ENCODE measurements around the gene TRAPPC1. TPM values are rescaled to one million over a fixed set of nuclear protein-coding genes. Genes with fewer than 3 reads are reported as not detected.

The TRAPPC1 gene
- total and polyA plus RNA-seq, 2 of the 8 experiments (the other 6 are each of a cell fraction or from before 2014, with no cell fraction given) = 114 to 170 TPM

GRCh38 chr17:7967751-7968150 lies 36.0 kb upstream of the TRAPPC1 start:
- no peak overlapping the region for H4K91ac ChIP-seq (replicated peaks; ENCODE audit: insufficient read length, low read length)
- H4K20me1 ChIP-seq (replicated peaks in 1 of 2; ENCODE audit: control insufficient read depth in 1 of 2, insufficient read depth in 2 of 2, low read length in 2 of 2) = no peaks in the 10 kb centered on the region
- H3K9me3 ChIP-seq (ENCODE audit: insufficient read depth in 2 of 2, low read depth in 1 of 2, low read length in 1 of 2) = no peaks in the 10 kb centered on the region
- no peak overlapping the region for H3K4ac ChIP-seq (replicated peaks; ENCODE audit: insufficient read length, low read depth, low read length)
- no peak overlapping the region for H3K18ac ChIP-seq (ENCODE audit: extremely low read depth, low read length)
- ChIA-PET POLR2A (ENCODE audit: partially characterized antibody) (no interaction called here), CTCF (ENCODE audit: partially characterized antibody) (interaction anchor here (0.7 to 7.1 kb wide), 2 partner anchors 18 to 49 kb away, joined by 3 to 104 read pairs; no protein-coding TSS in a partner anchor)
- WGBS, 2 experiments (ENCODE audit: extremely low coverage in 1 of 2, insufficient coverage in 1 of 2, insufficient read length in 1 of 2, insufficient replicate concordance in 2 of 2, low coverage in 1 of 2, low lambda C conversion rate in 2 of 2, missing lambda C conversion rate in 1 of 2) = 78% methylated on average over 2 of the region's 2 CpGs; no CpG with 5 or more reads in 1 of the 2 experiments
- H2BK120ac ChIP-seq (replicated peaks; ENCODE audit: low read depth, low read length) = no peak overlapping the region
- no peak overlapping the region for H2BK5ac ChIP-seq (ENCODE audit: low read depth, low read length)
- no peak overlapping the region for H3K9ac ChIP-seq (replicated peaks in 1 of 4; ENCODE audit: extremely low read depth in 1 of 4, low read depth in 3 of 4, low read length in 3 of 4)
- DNase-seq (ENCODE audit: low read depth in 1 of 2, low spot score in 2 of 2) = no peak
- no peak overlapping the region for H3K23ac ChIP-seq (ENCODE audit: insufficient read length)
- no peak overlapping the region for H2AFZ ChIP-seq (ENCODE audit: low read length)
- H3K79me2 ChIP-seq (ENCODE audit: control insufficient read depth in 1 of 2, insufficient read depth in 2 of 2, low read length in 2 of 2) = no peaks in the 10 kb centered on the region
- no peak overlapping the region for H3K4me2 ChIP-seq (ENCODE audit: insufficient read depth in 1 of 2, low read depth in 2 of 2, low read length in 2 of 2)
- no peaks in the 10 kb centered on the region for H3K79me1 ChIP-seq (ENCODE audit: low read depth, low read length)
- H3K14ac ChIP-seq (ENCODE audit: insufficient read length) = no peak overlapping the region
- H2AK5ac ChIP-seq (ENCODE audit: low read depth, low read length) = no peak overlapping the region
- no peak overlapping the region for H2BK15ac ChIP-seq (ENCODE audit: low read length)
- no peak overlapping the region for H3K27ac ChIP-seq (ENCODE audit: low read depth, low read length)
- H3K36me3 ChIP-seq (ENCODE audit: control insufficient read depth in 2 of 4, insufficient read depth in 4 of 4, low read length in 3 of 4) = no peaks in the 10 kb centered on the region
- no peaks in the 10 kb centered on the region for H3K4me1 ChIP-seq (replicated peaks in 1 of 4; ENCODE audit: control insufficient read depth in 3 of 4, insufficient read depth in 4 of 4, low read length in 3 of 4)
- H3K27me3 ChIP-seq (replicated peaks in 1 of 4; ENCODE audit: control insufficient read depth in 3 of 4, extremely low read depth in 1 of 4, insufficient read depth in 3 of 4, low read length in 3 of 4) = no peaks in the 10 kb centered on the region
- TF ChIP-seq BRCA1 (IDR thresholded peaks at IDR 0.05; ENCODE audit: low read depth, low read length) = no peak
- TF ChIP-seq SUZ12 (IDR thresholded peaks at IDR 0.05; ENCODE audit: low read length) = no peak
- no peak for TF ChIP-seq NANOG (IDR thresholded peaks at IDR 0.05; ENCODE audit: insufficient read depth, low read depth, low read length, poor library complexity, severe bottlenecking)
- TF ChIP-seq HDAC2 (IDR thresholded peaks at IDR 0.05; ENCODE audit: borderline replicate concordance in 1 of 2, low read depth in 2 of 2, low read length in 2 of 2) = no peak
- no peak for TF ChIP-seq EP300 (IDR thresholded peaks at IDR 0.05; ENCODE audit: borderline replicate concordance in 1 of 2, low read depth in 2 of 2, low read length in 2 of 2)
- no peak for TF ChIP-seq CBX5 (IDR thresholded peaks at IDR 0.05; ENCODE audit: low read depth, low read length)
- TF ChIP-seq SP4 (IDR thresholded peaks at IDR 0.05; ENCODE audit: low read length) = no peak
- no peak for TF ChIP-seq FOSL1 (IDR thresholded peaks at IDR 0.05; ENCODE audit: insufficient read depth, low read depth, low read length)
- H4K5ac ChIP-seq (ENCODE audit: insufficient read length, low read depth, low read length) = no peak overlapping the region
- no peak overlapping the region for H4K8ac ChIP-seq (ENCODE audit: extremely low read depth, insufficient read depth, low read length)
- no peaks in the 10 kb centered on the region for H3K23me2 ChIP-seq (ENCODE audit: low read depth, low read length)
- H2BK12ac ChIP-seq (ENCODE audit: low read depth, low read length) = no peak overlapping the region
- no peak overlapping the region for H2BK20ac ChIP-seq (ENCODE audit: low read length)
- no peak overlapping the region for H3K56ac ChIP-seq (replicated peaks; ENCODE audit: insufficient read length, low read depth, low read length)
- no peak overlapping the region for H3K4me3 ChIP-seq (ENCODE audit: extremely low read depth in 1 of 4, insufficient read depth in 2 of 4, low read depth in 3 of 4, low read length in 4 of 4)
- FAIRE-seq = no peak
